ENCODE data around the gene NOL4L. TPM values are rescaled to one million over a fixed set of nuclear protein-coding genes. Genes with fewer than 3 reads are reported as not detected.
A peak's percentile ranks its signal among the peaks of the same experiment; 100 is the strongest.

Gene NOL4L
- total RNA-seq, 1 donor from 2014 or later: 11.9 TPM

- H3K4me1 Mint-ChIP-seq: peaks cover 2% of the 10 kb centered on the region
- H3K9ac ChIP-seq: no peak overlapping the region
- no peaks in the 10 kb centered on the region for H3K27me3 ChIP-seq
- H3K4me2 ChIP-seq: no peak overlapping the region
- no peak for DNase-seq (ENCODE audit: low spot score)
- no peaks in the 10 kb centered on the region for H3F3A ChIP-seq (ENCODE audit: low read depth)
- H3K4me3 ChIP-seq: no peak overlapping the region
- H3K4me1 ChIP-seq: no peaks in the 10 kb centered on the region
- H3K36me3 ChIP-seq: no peaks in the 10 kb centered on the region
- no peak overlapping the region for H3K4me3 Mint-ChIP-seq
- no peaks in the 10 kb centered on the region for H3K9me3 Mint-ChIP-seq
- TF ChIP-seq CTCF (IDR thresholded peaks at IDR 0.05) (no peak), EZH2phosphoT487 (IDR thresholded peaks at IDR 0.05) (no peak)
- H3K27ac ChIP-seq: no peak overlapping the region
- H4K20me1 ChIP-seq (ENCODE audit: low read depth): peaks cover 17% of the 10 kb centered on the region
- H3K79me2 ChIP-seq (ENCODE audit: low read depth): peaks cover 64% of the 10 kb centered on the region
- H3K9me3 ChIP-seq (ENCODE audit: low read depth): no peaks in the 10 kb centered on the region
- H3K27ac Mint-ChIP-seq: no peak overlapping the region
- H3K36me3 Mint-ChIP-seq: peaks cover 36% of the 10 kb centered on the region
- no peak overlapping the region for H2AFZ ChIP-seq (replicated peaks)
- H3K27me3 Mint-ChIP-seq (ENCODE audit: insufficient read depth, low read depth): no peaks in the 10 kb centered on the region
Observed at GRCh38 chr20:32396646-32397160, 188.4 kb downstream of the NOL4L start.

DNA sequence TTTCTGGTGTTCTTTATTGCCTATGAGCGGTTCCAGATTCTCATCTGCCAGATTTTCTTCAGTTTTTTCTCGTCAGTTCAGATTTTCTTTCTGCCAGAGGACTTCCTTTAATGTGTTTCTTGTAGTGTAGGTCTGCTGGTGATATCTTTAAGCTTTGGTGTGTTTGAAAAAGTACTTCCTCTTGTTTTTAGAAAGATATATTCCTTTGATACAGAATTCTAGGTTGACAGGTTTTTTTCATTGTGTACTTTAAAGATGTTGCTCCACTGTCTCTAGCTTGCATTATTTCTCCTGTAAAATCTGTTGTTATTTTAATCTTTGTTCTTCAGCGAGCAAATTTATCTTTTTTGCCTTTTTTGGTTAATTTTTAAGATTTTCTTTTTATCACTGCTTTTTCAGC lies 190.1 kb downstream of the NOL4L start:
- no peak overlapping the region for H3K27ac Mint-ChIP-seq
- H3K9me3 Mint-ChIP-seq: no peaks in the 10 kb centered on the region
- H3K4me3 Mint-ChIP-seq: no peak overlapping the region
- peaks cover 32% of the 10 kb centered on the region for H3K36me3 Mint-ChIP-seq
- H3K4me2 ChIP-seq: no peak overlapping the region
- TF ChIP-seq CTCF (IDR thresholded peaks at IDR 0.05) (no peak), EZH2 (IDR thresholded peaks at IDR 0.05) (no peak), EZH2phosphoT487 (IDR thresholded peaks at IDR 0.05) (no peak)
- DNase-seq (ENCODE audit: low spot score): no peak
- H3K79me2 ChIP-seq (ENCODE audit: low read depth): peaks cover 69% of the 10 kb centered on the region
- no peak overlapping the region for H3K4me3 ChIP-seq
- peak overlapping the region; percentile 39 for H3K27ac ChIP-seq
- no peak overlapping the region for H3K9ac ChIP-seq
- H3K4me1 Mint-ChIP-seq: peaks cover 2% of the 10 kb centered on the region
- no peaks in the 10 kb centered on the region for H3K36me3 ChIP-seq
- no peak overlapping the region for H2AFZ ChIP-seq (replicated peaks)
- H3K9me3 ChIP-seq (ENCODE audit: low read depth): no peaks in the 10 kb centered on the region
- H4K20me1 ChIP-seq (ENCODE audit: low read depth): peaks cover 9% of the 10 kb centered on the region
- no peaks in the 10 kb centered on the region for H3K4me1 ChIP-seq
- H3K27me3 Mint-ChIP-seq (ENCODE audit: insufficient read depth, low read depth): no peaks in the 10 kb centered on the region
- no peaks in the 10 kb centered on the region for H3K27me3 ChIP-seq
- H3F3A ChIP-seq (ENCODE audit: low read depth): no peaks in the 10 kb centered on the region

Other genes with a start within 250 kb of the NOL4L start
- 48.2 and 64.0 TPM in 2 replicates for gene ASXL1, start 227.0 kb downstream of the NOL4L start, total RNA-seq (ENCODE audit: low replicate concordance)
- gene C20orf203, start 88.6 kb upstream of the NOL4L start, total RNA-seq (ENCODE audit: low replicate concordance): 0.12 and 0.32 TPM in 2 replicates
- 39.4 and 44.4 TPM in 2 replicates for gene COMMD7, start 158.1 kb upstream of the NOL4L start, total RNA-seq (ENCODE audit: low replicate concordance)
- 114 and 148 TPM in 2 replicates for gene DNMT3B, start 177.1 kb upstream of the NOL4L start, total RNA-seq (ENCODE audit: low replicate concordance)
- gene MAPRE1, start 234.6 kb upstream of the NOL4L start, total RNA-seq (ENCODE audit: low replicate concordance): 210 and 263 TPM in 2 replicates

Data from neural progenitor cell (in vitro differentiated cells).